PFSK-1 (cell line): ENCODE data around the gene SPNS2.

Source experiments
- FOXP2 ChIP-seq: optimal IDR thresholded peaks from 2 replicates; pipeline ENCODE3; 2011; ENCODE audit warnings: borderline replicate concordance, control low read depth, inconsistent platforms; ENCODE audit not compliant: insufficient read depth; ENCODE audit errors: extremely low read length, extremely low read depth
- POLR2AphosphoS5 ChIP-seq: IDR thresholded peaks from 2 replicates; pipeline ENCODE4 v1.6.1; 2012; ENCODE audit warnings: low read depth, mild to moderate bottlenecking, control low read depth, low read length, moderate library complexity
- REST ChIP-seq, 2 experiments: IDR thresholded peaks; 2 replicates each; pipeline versions ENCODE4 v1.6.1 to v1.8.0; 2011 to 2012; ENCODE audit warnings: low read depth in 2 of 2, low read length in 2 of 2, control low read depth in 1 of 2, inconsistent platforms in 1 of 2, mild to moderate bottlenecking in 1 of 2, moderate library complexity in 1 of 2; ENCODE audit not compliant: insufficient read depth in 1 of 2
- SIN3A ChIP-seq: IDR thresholded peaks from 2 replicates; pipeline ENCODE4 v1.6.1; 2012; ENCODE audit warnings: mild to moderate bottlenecking, low read length, moderate library complexity, borderline replicate concordance; ENCODE audit not compliant: insufficient read depth
- TAF1 ChIP-seq: IDR thresholded peaks from 2 replicates; pipeline ENCODE4 v1.6.1; 2012; ENCODE audit warnings: low read length, control low read depth, borderline replicate concordance; ENCODE audit not compliant: insufficient read depth

GRCh38 chr17:4582691-4583090, 84.0 kb downstream of the SPNS2 start:
- TF ChIP-seq POLR2AphosphoS5 (no peak), REST (IDR thresholded peaks at IDR 0.05; ENCODE audit: insufficient read depth in 1 of 2, low read depth in 2 of 2, low read length in 2 of 2) (no peak), TAF1 (no peak), FOXP2 (no peak), SIN3A (no peak)
